ENCODE results near the gene RSPH4A.
"Not testable (repeated sequence)": the region's sequence is repeated elsewhere in the genome, so short reads cannot be mapped to it uniquely, and the experiment has no call there.

RSPH4A gene

GRCh38 chr6:116629563-116629981 lies 13.3 kb downstream of the RSPH4A start:
- no peak for DNase-seq

- no peak for DNase-seq
Measured at GRCh38 chr6:116631379-116631990, 15.2 kb downstream of the RSPH4A start.

DNA sequence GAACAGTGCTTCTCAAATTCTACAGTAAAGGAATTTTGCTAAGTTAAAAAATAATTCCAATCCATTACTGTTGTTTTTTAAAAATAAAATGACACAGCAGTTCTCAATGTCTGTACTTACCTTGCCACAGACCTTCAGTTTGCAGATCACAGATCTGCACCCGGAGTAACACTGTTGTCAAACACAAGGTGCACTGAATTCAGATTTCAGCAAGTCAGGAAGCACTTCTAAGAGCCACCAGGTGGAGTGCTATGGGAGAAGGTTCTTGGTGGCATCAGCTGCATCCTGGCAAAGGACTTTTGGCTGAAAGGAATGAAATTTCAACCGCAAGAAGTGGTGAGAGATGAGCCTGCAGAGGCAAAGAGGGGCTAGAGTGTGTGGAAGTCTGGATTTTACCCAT lies 17.4 kb downstream of the RSPH4A start:
- no peak for DNase-seq

DNA sequence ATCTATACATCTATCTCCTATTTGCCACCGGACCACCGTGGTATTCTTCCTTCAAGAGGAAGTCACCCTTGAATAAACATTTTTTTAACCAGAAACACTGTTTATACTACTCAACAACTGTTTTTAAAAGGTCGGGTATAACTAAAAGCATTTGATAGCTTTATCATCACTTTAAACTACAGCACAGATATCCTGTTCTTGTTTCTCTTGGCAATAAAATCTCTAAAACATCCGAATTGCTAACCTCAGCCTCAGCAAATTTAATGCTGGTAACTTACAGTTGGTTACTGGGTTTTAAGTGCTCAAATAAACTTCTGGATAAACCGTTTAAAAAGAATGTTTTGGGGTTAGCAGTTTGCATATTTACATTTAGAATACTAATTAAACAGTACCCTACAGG lies 31.9 kb downstream of the RSPH4A start:
- no peak for DNase-seq

DNA sequence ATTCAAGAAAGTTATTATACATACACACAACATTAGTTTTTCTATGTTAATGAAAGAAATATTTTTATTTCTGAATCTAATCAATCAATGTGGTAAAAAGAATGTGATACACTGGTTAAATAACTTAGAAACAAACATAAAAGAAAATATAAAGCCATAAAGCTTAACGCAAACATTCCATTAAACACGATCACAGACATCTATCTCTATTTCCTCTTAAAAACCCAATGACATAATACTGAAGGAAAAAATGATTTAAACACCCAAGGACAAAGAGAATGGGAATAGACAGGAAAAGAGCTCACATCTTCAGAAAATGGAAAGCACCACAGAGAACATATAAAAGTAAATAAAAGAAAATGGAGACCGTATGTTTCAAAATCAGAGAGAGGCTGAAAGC lies 32.9 kb downstream of the RSPH4A start:
- no peak for DNase-seq

- DNase-seq, result no peak
Measured at GRCh38 chr6:116651916-116652315, 35.6 kb downstream of the RSPH4A start.

DNA sequence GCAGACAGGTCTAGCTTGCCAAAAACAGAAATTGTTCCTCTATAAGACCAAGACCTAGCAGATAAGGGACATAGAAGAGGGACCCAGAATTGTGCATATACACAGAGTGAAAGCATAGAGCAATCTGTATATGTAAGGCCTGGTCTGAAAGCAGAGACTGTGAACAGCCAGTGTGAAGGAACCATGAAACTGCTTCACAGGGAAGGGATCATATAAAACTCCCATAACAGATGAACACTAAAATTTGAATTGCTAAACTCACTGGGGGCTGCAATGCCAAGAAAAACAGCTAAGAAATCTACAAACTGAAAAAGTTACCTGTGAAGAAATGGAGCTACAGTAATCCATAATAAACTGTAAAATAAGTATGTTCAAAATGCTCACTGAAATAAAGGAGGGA lies 45.3 kb downstream of the RSPH4A start:
- DNase-seq, result no peak

DNA sequence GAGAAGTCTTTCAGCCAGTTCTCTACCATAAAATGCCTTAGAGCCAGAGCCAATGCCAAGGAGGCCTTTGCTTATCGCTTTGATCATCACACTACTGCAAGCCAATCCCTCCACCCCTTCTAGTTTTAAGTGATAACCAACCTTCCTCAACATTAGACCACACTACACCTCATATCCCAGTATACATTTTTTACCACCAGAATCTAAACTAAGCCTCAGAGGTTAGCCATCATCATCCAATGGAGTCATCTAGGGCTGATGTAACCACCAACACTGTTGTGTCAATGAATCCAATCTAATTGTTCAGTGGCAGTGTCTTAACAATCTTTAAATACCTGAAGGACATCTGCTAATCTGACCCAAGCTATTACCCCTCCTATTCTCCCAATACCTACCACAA lies 45.9 kb downstream of the RSPH4A start:
- DNase-seq, result no peak

- DNase-seq, result no peak
Measured at GRCh38 chr6:116663308-116663707, 47.0 kb downstream of the RSPH4A start.

DNA sequence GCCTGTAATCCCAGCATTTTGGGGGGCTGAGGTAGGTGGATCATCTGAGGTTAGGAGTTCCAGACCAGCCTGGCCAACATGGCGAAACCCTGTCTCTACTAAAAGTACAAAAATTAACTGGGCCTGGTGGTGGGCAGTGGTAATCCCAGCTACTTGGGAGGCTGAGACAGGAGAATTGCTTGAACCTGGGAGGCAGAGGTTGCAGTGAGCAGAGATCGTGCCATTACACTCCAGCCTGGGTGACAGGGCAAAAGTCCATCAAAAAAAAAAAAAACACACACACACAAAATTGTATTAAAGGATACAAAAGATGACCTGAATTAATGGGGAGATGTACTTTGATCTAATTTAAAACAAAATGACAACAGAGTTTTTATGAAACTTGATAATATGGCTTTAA lies 47.9 kb downstream of the RSPH4A start:
- DNase-seq, result not testable (repeated sequence)

DNA sequence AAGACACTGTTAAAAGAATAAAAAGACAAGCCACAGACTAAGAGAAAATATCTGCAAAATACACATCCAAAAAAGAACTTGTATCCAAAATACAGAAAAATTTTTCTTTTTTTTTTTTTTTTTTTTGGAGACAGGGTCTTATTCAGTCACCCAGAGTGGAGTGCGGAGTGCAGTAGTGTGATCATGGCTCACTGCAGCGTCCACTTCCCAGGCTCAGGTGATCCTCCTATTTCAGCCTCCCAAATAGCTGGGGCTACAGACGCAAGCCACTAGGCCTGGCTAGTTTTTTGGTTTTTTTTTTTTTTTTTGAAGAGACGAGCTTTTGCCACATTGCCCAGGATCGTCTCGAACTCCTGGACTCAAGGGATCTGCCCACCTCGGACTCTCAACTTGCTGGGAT lies 49.2 kb downstream of the RSPH4A start:
- DNase-seq, result no peak

GRCh38 chr6:116666869-116667268 lies 50.6 kb downstream of the RSPH4A start:
- DNase-seq, result no peak

DNA sequence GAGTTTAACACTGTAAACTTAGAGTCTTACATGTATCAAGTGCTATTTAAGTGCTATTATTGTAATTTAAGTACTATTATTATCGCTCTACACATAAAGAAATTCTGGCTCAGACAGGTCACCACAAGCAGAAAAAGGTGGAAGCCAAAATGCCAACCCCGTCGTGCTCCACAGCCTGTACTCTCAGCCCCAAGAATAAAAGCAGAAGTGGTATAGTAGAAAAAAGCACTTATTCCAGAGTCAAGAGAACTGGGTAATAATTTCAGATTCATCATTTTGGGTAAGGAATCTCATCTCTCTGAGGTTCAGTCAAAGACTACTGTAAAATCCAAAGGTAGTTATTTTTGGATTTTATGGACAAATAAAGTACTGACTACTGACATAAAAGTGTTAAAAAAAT lies 51.3 kb downstream of the RSPH4A start:
- DNase-seq, result peak; percentile 64

- no peak for DNase-seq
Measured at GRCh38 chr6:116672306-116672705, 56.0 kb downstream of the RSPH4A start.

GRCh38 chr6:116676021-116676420 lies 59.7 kb downstream of the RSPH4A start:
- no peak for DNase-seq

GRCh38 chr6:116680880-116681672 lies 64.8 kb downstream of the RSPH4A start, which contains the start of gene KPNA5:
KPNA5 (plus strand) TSS chr6:116681211; CDS start chr6:116681335, 124 bp downstream.
- DNase-seq, result peak; percentile 90

- peak; percentile 68 for DNase-seq
Measured at GRCh38 chr6:116682334-116682712, 66.0 kb downstream of the RSPH4A start.
